Activated T-helper 9 cell treated with anti-CD3 and anti-CD28 coated beads, Interleukin-2, amount 50 U/mL, for 16 hours (primary cell): ENCODE measurements around the gene ATP9B.

Source experiments
- DNase-seq: peaks from one replicate; pipeline ENCODE4 v3.0.0-alpha.2; 2020; ENCODE audit warnings: low read depth

Gene ATP9B

DNA sequence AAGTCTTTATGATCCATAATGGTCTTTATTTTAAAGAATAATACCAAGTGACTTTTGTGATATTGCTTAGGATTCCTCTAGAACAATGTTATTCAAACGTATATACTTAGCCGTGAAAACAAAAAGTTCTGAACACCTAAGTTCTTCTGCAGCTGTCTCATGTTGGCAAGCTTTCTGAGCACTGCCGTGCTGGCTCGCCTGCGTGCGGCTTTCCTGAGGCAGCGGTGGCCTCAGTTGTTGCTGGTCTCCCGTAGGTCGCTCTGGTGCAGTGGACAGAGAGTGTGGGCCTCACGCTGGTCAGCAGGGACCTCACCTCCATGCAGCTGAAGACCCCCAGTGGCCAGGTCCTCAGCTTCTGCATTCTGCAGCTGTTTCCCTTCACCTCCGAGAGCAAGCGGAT is 259.7 kb downstream of the ATP9B start:
- no peak for DNase-seq

DNA sequence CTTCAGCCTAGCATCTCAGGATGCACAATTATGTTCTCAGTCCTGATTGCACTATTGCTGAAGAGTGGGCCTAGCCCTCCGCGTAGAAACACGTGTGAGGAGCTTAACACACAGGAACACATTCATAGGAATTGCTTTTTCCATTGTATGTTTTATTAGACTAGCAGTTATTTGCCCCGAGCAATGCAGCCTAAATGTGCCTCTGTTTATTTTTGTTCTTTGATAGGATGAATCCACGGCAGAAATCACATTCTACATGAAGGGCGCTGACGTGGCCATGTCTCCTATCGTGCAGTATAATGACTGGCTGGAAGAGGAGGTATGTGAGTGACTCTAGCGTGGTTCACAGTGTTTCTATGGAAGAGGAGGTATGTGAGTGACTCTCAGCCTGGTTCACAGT is 260.6 kb downstream of the ATP9B start:
- no peak for DNase-seq

DNA sequence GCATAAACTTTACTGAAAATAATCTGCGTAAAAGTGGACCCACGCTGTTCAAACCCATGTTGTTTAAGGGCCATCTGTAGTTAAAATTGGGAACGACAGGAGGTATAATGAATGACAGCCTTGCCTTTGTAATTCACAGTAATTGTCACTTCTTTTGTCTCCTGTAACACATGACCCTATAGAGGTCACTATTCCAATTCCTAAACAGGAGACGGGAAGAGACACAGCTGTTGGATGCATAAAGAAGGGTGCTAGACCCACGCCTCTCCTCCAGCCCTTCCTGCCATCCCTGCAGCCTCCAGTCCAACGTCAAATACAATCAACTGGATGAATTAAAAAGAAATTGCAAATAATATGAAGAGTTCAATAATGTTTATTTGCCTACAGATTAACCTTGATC is 263.5 kb downstream of the ATP9B start:
- no peak for DNase-seq

- DNase-seq = no peak
These were observed 263.9 kb downstream of the ATP9B start for GRCh38 chr18:79333046-79333445.

DNA sequence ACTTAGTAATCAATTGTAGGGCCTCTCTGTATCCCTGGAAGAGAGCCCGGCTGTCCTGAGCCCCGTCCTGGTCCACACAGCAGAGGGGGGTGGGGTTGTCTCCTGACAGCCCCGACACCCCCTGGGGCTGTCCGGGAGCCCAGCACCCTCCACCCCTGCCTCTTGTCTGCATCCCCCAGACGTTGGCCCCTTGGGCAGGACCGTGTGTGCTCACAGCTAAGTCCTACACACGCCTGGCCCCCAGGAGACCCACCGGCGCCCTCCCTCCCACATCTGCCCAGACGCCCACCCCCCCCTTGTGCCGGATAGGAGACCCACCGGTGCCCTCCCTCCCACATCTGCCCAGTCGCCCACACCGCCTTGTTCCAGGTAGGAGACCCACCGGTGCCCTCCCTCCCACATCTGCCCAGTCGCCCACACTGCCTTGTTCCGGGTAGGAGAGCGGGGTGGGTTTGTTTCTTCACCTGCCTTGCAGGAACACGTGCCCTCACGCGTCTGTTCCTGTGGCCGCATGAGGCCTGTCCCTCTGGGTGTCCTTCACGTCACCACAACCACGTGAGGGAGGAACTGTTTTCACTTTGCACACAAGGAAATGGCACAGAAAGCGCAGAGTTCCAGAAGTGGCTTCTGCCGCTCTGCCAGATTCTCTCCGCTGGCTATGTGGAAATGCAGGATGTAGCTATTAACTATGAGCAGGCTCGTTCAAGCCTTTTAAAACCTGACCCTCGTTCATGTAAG is 265.5 kb downstream of the ATP9B start:
- no peak for DNase-seq

DNA sequence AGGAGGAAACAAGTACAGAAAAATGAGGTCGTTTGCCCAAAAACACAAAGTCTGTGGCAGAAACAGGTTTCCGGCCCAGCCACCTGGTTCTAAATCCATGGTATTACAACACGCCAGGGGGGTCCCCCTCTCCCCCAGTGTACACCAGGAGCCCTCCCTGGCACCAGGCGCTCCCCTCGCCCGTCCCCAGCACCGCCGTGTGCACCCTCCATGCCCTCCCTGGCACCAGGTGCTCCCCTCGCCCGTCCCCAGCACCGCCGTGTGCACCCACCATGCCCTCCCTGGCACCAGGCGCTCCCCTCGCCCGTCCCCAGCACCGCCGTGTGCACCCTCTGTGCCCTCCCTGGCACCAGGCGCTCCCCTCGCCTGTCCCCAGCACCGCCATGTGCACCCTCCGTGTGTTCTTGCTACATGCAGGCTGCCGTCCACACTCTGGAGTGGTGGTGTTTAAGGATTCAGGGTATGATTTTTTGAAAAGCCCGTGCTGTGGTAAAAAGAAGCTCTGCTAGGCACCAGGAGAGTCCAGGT is 266.7 kb downstream of the ATP9B start:
- no peak for DNase-seq

- DNase-seq = no peak
These were observed 267.5 kb downstream of the ATP9B start for GRCh38 chr18:79336556-79337142.

DNA sequence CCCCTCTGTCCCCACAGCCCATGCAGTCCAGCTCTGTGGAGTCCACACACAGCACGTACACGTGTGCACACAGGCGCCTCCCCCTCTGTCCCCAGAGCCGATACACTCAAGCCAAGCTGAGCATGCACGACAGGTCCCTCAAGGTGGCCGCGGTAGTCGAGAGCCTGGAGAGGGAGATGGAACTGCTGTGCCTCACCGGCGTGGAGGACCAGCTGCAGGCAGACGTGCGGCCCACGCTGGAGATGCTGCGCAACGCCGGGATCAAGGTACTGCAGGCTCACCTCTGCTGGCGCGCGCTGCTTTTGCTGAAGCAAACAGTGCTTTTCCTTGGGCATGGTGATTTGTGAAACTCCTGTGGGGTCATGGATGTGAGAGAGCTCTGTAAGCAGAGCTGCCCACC is 268.0 kb downstream of the ATP9B start:
- DNase-seq = no peak

DNA sequence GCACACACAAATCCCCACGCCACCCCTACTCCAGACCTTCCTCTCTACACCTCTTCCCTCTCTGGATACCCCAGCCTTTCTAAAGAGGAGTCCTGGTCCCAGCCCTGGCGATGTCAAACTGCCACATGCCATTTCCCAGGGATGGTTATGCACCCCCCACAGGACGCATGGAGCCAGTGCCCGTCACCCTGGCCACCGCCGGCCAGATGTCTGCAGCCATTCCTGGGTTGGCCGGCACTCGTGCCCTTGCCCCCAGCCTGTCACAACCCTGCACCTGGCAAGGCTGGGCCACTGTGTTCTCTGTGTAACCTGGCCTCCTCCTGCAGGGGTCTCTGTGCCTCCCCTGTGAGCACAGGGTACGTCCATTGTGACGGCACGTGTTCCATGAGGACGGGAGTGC is 268.4 kb downstream of the ATP9B start:
- no peak for DNase-seq

DNA sequence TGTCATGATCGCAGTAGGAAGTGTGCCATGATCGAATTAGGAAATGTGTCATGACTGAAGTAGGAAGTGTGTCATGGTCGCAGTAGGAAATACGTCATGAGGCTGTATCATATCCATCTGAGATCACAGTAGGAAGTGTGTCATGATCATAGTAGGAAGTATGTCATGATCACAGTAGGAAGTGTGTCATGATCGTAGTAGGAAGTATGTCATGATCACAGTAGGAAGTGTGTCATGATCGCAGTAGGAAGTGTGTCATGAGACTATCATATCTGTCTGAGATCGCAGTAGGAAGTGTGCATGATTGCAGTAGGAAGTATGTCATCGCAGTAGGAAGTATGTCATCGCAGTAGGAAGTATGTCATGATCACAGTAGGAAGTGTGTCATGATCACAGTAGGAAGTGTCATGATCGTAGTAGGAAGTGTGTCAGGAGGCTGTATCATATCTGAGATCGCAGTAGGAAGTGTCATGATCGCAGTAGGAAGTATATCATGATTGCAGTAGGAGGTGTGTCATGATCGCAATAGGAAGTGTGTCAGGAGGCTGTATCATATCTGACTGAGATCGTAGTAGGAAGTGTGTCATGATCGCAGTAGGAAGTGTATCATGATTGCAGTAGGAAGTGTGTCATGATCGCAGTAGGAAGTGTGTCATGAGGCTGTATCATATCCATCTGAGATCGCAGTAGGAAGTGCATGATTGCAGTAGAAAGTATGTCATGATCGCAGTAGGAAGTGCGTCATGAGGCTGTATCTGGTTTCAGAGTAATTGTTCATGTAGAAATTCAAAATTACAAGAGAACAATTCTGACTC is 270.1 kb downstream of the ATP9B start:
- DNase-seq = no peak

- DNase-seq = no peak
These were observed 274.5 kb downstream of the ATP9B start for GRCh38 chr18:79343567-79344207.

DNA sequence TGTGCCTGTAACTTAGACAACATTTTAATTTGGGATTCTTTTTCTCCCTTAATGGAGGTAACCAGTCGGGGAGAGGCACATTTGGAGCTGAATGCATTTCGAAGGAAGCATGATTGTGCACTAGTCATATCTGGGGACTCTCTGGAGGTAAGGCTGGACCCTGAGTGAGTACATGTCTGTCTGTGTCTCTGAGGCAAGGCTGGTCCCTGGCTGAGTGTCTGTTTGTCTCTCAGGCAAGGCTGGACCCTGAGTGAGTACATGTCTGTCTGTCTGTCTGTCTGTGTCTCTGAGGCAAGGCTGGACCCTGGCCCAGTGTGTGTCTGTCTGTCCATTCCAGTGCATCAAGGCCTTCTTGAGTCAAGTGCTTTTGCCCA is 275.0 kb downstream of the ATP9B start:
- no peak for DNase-seq

GRCh38 chr18:79345366-79345765 is 276.2 kb downstream of the ATP9B start:
- DNase-seq = no peak

- DNase-seq = no peak
These were observed 276.8 kb downstream of the ATP9B start for GRCh38 chr18:79345981-79346380.

- DNase-seq = no peak
These were observed 278.9 kb downstream of the ATP9B start for GRCh38 chr18:79348066-79348465.

DNA sequence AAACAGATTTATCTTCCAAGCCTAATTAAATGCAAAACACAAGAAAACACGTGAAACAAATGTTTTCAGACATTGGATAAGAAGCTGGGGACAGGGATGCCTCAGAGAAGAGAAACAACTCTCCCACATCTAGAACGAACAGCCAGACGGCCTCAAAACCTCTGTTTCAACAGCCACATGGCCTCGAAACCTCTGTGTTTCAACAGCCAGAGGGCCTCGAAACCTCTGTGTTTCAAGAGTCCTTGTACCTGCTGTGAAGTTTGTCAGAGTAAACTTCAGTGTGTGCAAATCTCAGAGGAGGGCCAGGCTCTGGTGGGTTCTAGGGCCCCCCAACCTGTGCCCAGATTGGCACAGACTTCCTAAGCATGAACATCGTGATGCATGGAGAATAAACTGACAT is 283.2 kb downstream of the ATP9B start:
- no peak for DNase-seq

- DNase-seq = no peak
These were observed 284.1 kb downstream of the ATP9B start for GRCh38 chr18:79353267-79353666.

DNA sequence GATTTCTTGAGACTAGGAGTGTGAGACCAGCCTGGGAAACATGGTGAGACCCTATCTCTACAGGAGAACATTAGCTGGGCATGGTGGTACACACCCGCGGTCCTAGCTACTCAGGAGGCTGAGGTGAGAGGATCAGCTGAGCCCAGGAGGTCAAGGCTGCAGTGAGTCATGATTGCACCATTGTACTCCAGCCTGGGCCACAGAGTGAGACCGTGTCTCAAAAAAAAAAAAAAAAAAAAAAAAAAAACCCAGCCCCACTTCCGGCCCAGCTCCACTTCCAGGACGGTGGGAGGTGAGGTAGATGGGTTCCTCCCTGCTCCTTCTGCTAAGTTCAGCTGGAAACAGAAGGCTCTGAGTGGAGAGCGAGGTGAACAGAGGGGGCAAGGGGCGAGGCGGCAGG is 285.2 kb downstream of the ATP9B start:
- no peak for DNase-seq

DNA sequence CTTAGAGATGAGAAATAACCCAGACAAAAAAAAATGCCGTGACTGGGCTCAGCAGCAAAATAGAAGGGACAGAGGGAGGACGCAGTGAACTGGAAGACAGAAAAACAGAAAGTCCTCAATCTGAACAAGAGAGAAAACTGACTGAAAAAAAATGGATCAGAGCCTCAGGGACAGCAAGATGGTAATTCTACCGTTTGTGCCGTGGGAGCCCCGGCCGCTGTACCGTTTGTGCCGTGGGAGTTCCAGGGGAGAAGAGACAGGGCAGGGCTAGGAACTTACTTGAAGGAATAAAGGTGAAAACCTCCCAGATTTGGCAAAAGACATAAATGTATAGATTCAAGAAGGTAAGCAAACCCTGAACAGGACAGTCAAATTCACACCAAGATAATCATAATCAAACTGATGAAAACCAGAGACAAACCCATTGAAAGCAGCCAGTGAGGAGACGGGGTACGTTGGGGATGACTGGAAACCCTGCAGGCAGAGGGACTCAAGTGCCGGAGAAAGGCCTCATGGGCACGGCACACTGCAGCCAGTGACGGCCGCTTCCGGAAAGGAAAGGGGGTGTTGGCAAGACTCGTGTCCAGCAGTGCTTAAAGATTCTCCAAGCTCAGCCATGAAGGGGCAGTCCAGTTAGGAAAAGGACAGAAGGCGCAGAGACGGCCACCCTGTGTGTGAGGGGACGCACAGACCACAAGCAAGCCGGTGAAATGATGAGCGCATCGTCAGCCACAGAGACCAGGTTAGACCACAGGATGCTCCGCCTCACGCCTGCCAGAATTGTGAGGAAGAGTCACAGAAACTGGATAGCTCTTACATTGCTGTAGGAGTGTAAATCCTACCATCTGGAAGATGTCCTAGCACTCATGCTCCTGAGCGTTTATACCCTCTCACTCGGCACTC is 286.5 kb downstream of the ATP9B start:
- no peak for DNase-seq

DNA sequence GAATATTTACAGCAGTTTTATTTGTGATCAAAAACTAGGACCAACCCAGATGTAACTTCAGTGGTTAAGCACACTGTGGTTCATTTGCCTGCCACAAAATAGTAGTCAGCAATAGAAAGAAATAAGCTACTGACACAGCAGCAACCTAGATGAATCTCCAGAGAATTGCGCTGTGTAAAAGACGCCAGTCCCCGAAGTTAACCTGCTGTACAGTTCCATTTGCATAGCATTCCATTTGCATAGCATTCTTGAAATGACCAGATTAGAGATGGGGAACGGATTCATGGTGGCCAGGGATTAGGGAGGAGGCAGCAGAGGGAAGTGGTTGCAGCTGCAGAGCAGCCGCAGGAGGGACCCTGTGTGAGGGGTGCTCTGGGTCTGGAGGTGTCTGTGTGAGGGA is 287.2 kb downstream of the ATP9B start:
- no peak for DNase-seq

- no peak for DNase-seq
These were observed 291.7 kb downstream of the ATP9B start for GRCh38 chr18:79360933-79361332.
